ENCODE measurements around the gene STRIP2. TPM values are rescaled to one million over a fixed set of nuclear protein-coding genes. Genes with fewer than 3 reads are reported as not detected.

The STRIP2 gene
- total RNA-seq, 2 donors from 2014 or later = 8.5 to 11.3 TPM

DNA sequence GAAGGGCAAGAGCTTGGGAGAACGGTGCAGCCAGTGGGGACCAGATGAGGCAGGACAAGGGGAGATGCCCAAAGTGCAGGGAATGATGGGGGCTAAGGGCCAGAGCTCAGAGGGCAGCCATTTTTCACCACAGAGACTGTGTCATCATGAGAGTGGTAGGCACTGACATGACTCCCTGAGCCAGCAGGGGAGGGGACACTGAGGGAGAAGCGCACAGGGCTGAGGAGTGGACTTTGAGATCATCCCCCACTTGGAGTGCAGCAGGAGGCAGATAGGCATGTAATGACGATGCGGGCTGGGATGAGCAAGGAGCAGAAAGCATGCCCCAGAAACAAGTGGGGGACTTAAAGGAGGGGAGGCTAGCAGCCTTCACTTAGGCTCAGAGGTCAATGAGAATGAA is 62.9 kb downstream of the STRIP2 start:
- Histone ChIP-seq H3K27ac (no peak overlapping the region), H3K4me1 (peaks cover 0 to 4% of the 10 kb centered on the region in 2 donors), H3K36me3 (no peaks in the 10 kb centered on the region), H3K9me3 (no peaks in the 10 kb centered on the region), H3K4me3 (no peak overlapping the region), H3K27me3 (no peaks in the 10 kb centered on the region)
- TF ChIP-seq, protein P1, sequence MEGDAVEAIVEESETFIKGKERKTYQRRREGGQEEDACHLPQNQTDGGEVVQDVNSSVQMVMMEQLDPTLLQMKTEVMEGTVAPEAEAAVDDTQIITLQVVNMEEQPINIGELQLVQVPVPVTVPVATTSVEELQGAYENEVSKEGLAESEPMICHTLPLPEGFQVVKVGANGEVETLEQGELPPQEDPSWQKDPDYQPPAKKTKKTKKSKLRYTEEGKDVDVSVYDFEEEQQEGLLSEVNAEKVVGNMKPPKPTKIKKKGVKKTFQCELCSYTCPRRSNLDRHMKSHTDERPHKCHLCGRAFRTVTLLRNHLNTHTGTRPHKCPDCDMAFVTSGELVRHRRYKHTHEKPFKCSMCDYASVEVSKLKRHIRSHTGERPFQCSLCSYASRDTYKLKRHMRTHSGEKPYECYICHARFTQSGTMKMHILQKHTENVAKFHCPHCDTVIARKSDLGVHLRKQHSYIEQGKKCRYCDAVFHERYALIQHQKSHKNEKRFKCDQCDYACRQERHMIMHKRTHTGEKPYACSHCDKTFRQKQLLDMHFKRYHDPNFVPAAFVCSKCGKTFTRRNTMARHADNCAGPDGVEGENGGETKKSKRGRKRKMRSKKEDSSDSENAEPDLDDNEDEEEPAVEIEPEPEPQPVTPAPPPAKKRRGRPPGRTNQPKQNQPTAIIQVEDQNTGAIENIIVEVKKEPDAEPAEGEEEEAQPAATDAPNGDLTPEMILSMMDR (IDR thresholded peaks at IDR 0.05) = no peak
- DNase-seq (ENCODE audit: low spot score) = peak; percentile 13

DNA sequence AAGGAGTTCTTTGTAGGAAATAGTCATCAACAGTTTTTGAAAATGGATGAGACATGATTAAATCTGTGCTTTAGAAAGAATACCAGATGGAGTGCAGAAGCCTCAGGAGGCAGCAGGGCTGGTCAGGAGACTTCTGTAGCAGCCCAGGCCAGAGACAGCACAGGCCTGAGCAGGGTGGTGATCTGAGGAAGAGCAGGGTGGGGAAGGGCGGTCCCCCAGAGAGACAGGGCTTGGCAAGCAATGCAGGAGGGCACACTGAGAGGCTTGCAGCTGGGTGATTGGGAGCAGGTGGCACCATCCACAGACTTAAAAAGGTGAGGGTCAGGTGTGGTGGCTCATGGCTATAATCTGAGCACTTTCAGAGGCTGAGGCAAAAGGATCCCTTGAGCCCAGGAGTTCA is 63.8 kb downstream of the STRIP2 start:
- no peak overlapping the region for H3K27ac ChIP-seq
- H3K9me3 ChIP-seq = no peaks in the 10 kb centered on the region
- no peak overlapping the region for H3K4me3 ChIP-seq
- H3K4me1 ChIP-seq = peaks cover 0 to 12% of the 10 kb centered on the region in 2 donors
- H3K27me3 ChIP-seq = no peaks in the 10 kb centered on the region
- TF ChIP-seq, protein P1 (IDR thresholded peaks at IDR 0.05) = no peak
- DNase-seq (ENCODE audit: low spot score) = peak; percentile 13
- H3K36me3 ChIP-seq = no peaks in the 10 kb centered on the region

DNA sequence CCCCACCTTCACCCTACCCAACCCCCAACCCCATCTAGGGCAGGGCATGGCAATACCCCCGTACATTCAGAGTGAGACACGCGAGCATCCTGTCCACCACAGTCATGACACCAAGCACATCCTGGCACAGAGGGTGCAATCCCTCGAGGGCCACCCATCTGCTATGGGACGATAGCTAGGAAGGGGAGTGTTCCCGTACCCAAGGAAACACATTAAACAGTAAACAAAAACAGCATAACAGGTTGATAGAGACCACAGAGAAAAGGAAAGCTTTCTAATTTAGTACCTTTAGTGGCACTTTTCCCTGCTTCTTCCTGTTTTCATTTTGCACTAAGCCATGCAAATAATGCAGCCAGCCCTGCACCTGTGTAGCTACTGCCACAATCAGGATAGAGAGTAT is 65.8 kb downstream of the STRIP2 start:
- Histone ChIP-seq H3K36me3 (no peaks in the 10 kb centered on the region), H3K9me3 (no peaks in the 10 kb centered on the region), H3K4me3 (no peak overlapping the region), H3K27me3 (no peaks in the 10 kb centered on the region), H3K27ac (no peak overlapping the region), H3K4me1 (peaks cover 0 to 13% of the 10 kb centered on the region in 2 donors)
- DNase-seq (ENCODE audit: low spot score) = peak; percentile 28
- TF ChIP-seq, protein P1 (IDR thresholded peaks at IDR 0.05) = no peak

- peak; percentile 62 for DNase-seq (ENCODE audit: low spot score)
- Histone ChIP-seq H3K4me3 (peak within 1 kb of the TSS; percentile 38 to 55), H3K27me3 (no peaks in the 10 kb centered on the region), H3K9me3 (no peaks in the 10 kb centered on the region), H3K36me3 (no peaks in the 10 kb centered on the region), H3K4me1 (peaks cover 0 to 13% of the 10 kb centered on the region in 2 donors), H3K27ac (no peak within 1 kb of the TSS)
- TF ChIP-seq, protein P1 (IDR thresholded peaks at IDR 0.05) = no peak
Observed at GRCh38 chr7:129501760-129502707, 67.8 kb downstream of the STRIP2 start, which contains the start of gene SMKR1. TSS of gene SMKR1 (plus strand) at chr7:129502531. CDS start at chr7:129502825, 294 bp downstream.

DNA sequence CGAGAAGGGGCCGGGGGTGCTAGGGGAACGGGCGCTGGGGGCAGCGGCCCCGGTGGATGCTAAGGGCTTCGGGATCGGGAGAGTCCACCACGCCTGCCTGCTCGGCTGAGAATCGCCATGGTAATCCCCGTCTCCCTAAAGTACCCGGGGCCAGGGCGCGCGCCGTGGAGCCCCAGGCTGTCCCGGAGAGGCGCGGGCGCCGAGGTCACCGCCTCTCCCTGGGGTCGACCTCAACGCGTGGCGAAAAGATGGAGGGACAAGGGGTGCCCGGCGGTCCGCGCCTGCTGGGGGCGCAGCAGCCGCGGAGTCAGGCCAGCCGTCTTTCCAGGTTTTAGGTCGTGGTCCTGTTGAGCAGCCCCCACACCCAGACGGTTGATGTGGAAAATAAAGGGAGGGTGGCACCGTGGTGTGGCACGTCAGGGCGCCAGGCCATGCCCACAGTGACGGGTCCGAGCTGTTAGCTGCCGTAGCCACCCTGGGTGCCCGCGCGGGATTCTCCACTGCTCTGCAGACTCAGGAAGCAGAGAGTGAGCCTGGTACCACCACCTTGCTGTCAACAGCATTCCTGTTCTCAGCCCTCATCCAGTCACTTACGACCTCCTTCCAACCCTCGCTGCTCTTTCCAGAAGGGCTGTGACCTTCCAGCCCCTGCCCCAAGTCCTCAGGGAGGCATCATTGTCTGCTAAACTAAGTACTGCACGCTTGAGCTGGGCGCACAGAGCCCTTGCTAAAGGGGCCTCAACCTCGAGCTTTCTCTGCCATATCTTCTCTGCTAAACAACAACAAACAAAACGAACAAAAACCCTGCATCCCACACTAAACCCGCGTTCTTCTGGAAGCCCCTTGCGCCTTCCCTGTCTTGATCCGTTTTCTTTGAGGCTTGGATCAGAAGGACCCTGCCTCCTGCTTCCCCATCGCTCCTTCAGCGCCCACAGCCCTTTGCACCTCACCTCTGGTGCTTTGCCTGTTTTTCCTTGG is 68.8 kb downstream of the STRIP2 start:
- no peak overlapping the region for H3K27ac ChIP-seq
- H3K9me3 ChIP-seq = no peaks in the 10 kb centered on the region
- TF ChIP-seq, protein P1 (IDR thresholded peaks at IDR 0.05) = no peak
- H3K4me3 ChIP-seq = peak overlapping the region; percentile 38 to 55
- H3K36me3 ChIP-seq = no peaks in the 10 kb centered on the region
- H3K4me1 ChIP-seq = peaks cover 0 to 13% of the 10 kb centered on the region in 2 donors
- H3K27me3 ChIP-seq = no peaks in the 10 kb centered on the region
- DNase-seq (ENCODE audit: low spot score) = peak; percentile 52
